Measurements from ENCODE around the gene AUTS2.

The AUTS2 gene

GRCh38 chr7:70759674-70760073 lies 1161.4 kb downstream of the AUTS2 start:
- no peak for DNase-seq

- DNase-seq = no peak
Observed at GRCh38 chr7:70761711-70762328, 1163.5 kb downstream of the AUTS2 start.

- DNase-seq = no peak
Observed at GRCh38 chr7:70762696-70763095, 1164.4 kb downstream of the AUTS2 start.

- no peak for DNase-seq
Observed at GRCh38 chr7:70763961-70764691, 1165.9 kb downstream of the AUTS2 start.

DNA sequence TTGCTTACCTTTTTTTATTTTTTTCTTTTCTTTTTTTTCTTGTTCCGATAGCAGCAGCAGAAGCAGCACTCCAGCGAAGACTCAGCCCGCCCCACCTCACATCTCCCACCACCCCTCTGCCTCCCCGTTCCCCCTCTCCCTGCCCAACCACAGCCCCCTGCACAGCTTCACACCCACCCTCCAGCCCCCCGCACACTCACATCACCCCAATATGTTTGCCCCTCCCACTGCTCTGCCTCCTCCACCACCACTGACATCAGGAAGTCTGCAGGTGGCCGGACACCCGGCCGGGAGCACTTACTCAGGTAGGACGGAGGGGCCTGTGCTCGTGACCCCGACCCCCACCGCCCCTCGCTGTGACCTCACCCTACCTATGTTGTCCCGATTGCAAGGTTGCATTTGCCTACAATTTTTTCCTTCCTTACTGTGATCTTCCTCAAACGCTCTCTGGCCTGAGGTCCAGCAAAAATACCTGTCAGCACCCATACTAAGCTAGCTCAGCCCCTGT lies 1166.5 kb downstream of the AUTS2 start:
- DNase-seq = no peak

DNA sequence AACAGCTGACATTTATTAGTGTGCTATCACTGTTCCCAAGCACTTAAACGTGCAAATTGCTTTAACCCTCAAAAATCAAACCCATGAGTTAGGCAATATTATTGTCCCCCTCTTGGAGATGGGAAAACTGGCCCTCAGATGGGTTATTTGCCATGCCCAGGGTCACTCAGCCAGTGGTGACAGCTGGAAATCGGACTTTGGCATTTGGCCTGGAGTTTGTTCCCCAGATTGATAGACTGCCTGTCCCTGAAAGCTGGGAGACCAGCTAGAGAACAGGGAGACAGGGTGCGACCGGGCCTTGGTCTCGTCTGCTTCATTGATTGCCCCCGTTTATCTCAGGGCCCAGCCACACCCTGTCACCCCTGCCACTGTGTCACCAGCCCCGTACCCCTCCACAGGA lies 1167.4 kb downstream of the AUTS2 start:
- no peak for DNase-seq

- no peak for DNase-seq
Observed at GRCh38 chr7:70766109-70766508, 1167.8 kb downstream of the AUTS2 start.

DNA sequence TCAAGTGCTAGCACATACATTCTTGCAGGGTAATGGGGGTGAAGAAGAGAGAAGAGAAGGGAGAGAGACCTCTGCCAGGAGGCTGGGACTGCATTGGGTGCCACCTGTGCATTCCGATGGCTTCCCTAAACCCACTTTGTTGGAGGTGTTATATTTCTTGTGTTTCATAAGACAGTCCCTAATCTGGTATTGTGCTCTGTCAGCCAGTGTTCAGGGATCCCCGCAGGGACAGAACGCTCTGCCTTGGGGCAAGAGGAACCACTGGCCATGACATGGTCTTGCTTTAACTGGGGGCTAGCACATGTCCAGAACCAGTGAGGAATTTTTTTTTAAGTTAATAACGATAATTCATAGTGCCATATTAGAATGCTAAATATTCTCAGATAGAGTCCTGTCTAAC lies 1168.4 kb downstream of the AUTS2 start:
- no peak for DNase-seq

- no peak for DNase-seq
Observed at GRCh38 chr7:70770154-70770553, 1171.9 kb downstream of the AUTS2 start.

DNA sequence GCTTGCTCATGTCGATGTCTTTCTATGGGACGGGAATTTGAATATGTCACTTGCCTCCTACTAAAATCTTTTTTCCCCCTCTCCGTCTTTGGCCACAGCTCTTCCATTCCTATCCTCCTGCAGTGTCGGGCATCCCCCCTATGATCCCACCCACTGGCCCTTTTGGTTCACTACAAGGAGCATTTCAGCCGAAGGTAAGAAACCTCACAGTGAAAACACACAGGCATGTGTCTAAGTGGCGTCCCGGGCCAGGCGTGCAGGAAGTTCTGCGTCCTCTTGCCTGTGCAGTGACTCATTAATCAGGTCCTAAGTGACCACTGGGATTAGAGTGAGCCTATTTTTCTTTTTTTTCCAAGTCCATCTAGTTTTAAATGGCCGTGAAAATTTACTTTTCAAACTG lies 1173.2 kb downstream of the AUTS2 start:
- no peak for DNase-seq

- DNase-seq = no peak
Observed at GRCh38 chr7:70772891-70773290, 1174.6 kb downstream of the AUTS2 start.

DNA sequence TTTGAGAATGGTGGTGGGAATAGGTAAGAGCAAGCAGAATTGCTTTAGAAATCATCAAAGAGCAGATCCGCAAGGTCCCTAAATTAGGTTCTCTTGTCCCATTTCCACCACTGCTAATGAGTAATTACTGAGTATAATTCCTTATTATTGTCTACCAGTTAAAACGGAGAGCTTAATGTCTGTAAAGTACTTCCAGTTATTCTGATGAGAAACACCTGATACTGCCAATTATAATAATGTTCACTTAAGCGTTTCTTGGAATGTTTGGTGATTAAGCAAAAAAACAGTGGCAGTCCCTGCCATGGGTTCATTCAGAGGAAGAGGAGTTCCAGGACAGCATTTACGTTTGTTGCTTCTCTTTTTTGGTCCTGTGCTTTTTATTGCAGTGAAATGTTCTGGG lies 1175.1 kb downstream of the AUTS2 start:
- no peak for DNase-seq

- DNase-seq = no peak
Observed at GRCh38 chr7:70774950-70775527, 1176.8 kb downstream of the AUTS2 start.

- no peak for DNase-seq
Observed at GRCh38 chr7:70775570-70776156, 1177.4 kb downstream of the AUTS2 start.

GRCh38 chr7:70776627-70777101 lies 1178.4 kb downstream of the AUTS2 start:
- DNase-seq = no peak

- DNase-seq = no peak
Observed at GRCh38 chr7:70777251-70777650, 1179.0 kb downstream of the AUTS2 start.

DNA sequence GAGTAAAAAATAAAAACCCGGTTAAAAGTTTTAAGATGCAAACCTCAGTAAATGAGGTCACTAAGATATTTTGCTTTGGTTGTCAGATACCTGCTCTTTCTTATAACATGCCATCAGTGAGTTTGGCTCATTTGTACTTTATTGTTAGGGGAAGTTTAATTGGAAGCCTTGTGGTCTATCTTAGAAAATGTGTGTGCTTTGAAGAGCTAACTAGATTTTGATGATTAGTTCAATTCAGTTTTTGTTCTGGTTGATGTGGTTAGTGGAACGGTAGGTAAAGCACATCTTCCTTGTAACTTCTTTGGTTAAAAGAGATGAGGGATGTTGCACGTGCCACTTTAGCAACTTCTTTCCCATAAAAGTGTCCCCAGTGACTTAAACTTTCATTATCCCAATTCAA lies 1180.3 kb downstream of the AUTS2 start:
- DNase-seq = no peak

GRCh38 chr7:70779321-70779720 lies 1181.0 kb downstream of the AUTS2 start:
- DNase-seq = no peak

GRCh38 chr7:70781922-70782311 lies 1183.6 kb downstream of the AUTS2 start:
- DNase-seq = no peak

DNA sequence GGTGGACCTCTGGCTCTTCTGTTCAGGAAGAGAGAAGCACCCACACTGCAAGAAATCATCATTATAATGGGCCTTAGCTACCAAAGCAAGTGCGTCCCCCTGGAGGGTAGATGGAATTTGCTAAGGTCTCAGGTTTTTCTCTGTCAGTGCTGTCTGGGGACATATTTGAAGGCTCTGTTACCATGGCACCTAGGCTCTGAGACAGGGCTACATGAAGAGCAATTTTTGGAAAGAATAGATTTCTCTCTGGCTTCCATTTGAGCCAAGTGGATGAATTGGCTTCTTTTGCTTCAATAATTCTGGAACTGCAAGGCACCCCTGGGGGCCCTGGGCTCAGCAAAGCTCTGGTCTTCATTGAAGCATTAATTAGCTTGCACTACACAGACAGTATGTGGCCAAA lies 1184.5 kb downstream of the AUTS2 start:
- no peak for DNase-seq

DNA sequence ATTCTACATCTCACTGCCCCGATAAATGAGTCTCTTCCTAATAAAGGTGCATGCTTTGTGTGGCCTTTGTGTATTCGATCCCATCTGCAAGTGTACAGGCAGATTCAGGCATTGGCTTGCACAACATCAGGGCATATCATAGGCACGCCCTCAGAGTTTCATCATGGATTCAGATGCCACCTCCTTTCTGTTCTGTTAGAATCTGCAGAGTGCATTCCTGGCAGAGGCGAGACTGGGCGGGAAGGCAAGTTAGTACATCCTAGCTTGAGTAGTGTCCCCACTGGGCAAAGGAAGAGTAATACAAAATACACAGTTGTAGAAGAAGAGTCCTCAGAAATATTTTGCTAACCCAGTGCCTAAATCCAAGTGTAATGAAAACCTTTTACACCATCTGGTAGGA lies 1187.2 kb downstream of the AUTS2 start:
- DNase-seq = no peak

DNA sequence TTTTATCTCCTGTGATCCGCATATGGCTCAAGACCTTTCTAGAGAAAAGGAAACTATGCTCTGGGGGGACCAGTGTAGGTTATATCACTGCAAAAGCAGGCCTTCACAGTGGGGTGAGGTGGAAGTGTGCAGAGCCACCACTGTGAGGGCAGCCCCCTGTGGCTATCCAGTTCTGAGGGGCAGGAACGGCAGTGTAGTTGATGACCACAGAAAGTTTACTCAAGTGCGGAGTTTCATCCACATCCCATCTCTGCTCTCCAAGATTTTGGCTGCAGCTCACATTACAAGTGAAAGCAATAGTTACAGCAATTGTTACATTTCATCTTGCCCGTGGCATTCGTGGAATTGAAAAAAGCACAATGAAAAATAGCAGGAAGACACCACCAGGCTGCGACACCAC lies 1187.8 kb downstream of the AUTS2 start:
- DNase-seq = no peak

DNA sequence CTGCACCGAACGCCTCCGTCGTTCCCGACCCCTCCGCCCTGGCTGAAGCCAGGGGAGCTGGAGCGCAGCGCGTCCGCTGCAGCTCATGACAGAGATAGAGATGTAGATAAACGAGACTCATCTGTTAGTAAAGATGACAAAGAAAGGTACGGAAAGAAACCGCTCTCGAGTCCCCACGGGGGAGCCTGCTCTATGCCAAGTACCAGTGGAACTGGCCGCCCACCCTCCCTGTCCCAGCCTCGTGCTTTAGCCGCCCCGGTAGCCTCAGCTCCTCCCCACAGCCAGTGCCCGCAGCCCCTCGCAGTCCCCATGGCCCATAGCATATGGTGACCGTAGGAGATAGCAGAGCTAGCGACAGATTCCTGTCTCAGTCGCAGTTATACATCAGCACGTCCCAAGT lies 1189.0 kb downstream of the AUTS2 start:
- no peak for DNase-seq

DNA sequence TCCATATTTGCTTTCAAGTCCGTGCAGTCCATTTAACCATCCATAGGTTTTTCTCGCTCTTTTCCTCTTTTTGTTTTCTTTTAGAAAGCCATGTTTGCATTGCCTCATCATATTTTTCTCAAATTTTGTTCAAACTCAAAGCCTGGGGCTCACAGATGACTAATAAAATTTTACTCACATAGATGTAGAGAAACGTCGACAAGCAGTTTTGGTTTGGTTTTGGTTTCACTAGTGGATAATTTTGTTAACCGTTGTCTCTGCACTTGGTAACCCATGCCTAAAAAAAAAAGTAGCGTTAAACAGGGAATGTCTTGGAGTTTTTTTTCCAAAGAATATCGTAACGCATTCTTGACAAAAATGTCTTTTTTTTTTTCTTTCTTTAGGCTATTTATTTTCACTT lies 1189.5 kb downstream of the AUTS2 start:
- no peak for DNase-seq

Data from SIG-M5 (cell line).